Cerebellar nuclear complex (tissue), 1 donor: ENCODE measurements around the gene SSBP4.

ENCODE experiments used
- DNase-seq, 2 experiments: peaks; one replicate each; lab custom pipeline; 2025; lab: John Stamatoyannopoulos, UW

Gene SSBP4

DNA sequence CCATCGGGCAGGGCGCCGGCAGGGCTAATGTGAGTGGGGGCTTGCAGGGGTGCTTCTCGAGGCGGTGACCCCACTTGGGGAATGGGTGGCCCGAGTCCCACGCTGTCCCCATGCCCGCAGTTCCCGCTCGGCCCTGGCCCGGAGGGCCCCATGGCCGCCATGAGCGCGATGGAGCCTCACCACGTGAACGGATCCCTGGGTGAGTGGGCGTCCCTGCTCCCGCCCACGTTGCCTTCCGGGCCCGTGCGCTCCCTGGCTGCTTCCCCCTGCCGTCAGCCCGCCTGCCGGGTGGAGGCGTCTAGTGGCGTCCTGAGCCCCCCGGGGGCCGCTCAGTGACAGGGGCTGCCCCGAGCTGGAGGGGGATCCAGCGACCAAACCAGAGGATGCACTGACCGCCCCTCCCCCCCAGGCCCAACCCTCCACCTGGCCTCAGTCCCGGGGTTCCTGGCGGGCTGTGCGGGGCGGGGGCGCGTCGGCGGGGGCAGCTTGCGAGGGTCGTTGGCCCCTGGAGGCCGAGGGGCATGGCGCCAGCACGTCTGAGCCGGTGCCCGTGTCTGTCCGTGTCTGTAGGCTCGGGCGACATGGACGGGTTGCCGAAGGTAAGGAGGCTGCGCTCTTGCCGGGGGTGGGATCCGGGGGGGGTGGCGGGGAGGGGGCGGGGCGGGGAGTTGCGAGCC, 14.0 kb downstream of the SSBP4 start:
- no peak for DNase-seq

DNA sequence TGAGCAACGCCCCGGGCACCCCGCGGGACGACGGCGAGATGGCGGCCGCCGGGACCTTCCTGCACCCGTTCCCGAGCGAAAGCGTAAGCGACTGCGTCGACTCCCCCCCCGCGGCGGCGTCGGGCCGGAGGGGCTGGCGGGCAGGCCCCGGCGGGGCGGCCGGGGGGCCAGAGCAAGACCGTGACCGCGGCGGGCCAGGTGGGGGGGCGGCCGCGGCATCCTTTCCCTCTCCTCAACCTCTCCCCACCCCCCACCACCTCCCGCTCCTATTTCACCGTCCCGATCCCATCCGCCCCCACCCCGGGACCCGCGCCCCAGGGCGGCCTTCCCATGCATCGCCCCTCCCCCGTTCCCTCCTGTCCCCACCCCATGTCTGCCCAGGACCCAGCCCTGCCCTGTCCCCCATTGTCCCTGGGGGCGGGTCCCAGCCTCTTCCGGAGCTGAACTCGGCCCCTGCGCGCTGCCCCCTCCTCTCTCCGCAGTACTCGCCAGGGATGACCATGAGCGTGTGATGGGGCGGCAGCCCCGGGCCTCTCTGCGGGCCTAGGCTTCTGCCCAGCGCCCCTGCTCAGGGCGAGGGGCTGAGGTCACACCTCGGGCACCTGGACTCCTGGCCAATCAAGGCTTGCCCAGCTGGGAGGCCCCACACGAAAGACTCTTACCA, 14.7 kb downstream of the SSBP4 start:
- DNase-seq = no peak

DNA sequence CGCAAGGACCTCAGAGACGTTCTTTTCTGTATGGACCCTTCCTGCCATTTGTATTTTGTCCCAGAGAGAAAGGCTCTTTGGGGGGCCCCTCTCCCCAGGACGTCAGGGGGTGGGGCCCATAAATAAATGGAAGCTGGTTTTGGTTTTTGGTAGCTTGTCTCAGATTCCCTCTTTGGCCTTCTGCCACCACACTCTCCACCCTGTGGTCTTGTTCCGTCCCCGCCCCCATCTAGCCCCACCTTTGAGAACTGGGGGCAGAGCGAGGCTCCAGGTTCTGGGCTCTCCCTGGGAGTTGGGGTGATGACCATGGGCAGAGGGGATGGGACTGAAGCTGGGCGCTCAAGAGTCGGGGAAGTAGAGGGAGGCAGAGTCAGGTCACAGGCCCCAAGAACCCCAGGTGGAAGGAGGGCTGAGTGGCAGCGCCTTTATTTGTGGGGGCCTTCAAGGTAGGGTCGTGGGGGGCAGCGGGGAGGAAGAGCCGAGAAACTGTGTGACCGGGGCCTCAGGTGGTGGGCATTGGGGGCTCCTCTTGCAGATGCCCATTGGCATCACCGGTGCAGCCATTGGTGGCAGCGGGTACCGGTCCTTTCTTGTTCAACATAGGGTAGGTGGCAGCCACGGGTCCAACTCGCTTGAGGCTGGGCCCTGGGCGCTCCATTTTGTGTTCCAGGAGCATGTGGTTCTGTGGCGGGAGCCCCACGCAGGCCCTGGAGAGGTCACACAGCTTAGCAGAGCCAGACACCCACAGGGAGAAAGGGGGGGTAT, 15.4 kb downstream of the SSBP4 start:
- DNase-seq = no peak

DNA sequence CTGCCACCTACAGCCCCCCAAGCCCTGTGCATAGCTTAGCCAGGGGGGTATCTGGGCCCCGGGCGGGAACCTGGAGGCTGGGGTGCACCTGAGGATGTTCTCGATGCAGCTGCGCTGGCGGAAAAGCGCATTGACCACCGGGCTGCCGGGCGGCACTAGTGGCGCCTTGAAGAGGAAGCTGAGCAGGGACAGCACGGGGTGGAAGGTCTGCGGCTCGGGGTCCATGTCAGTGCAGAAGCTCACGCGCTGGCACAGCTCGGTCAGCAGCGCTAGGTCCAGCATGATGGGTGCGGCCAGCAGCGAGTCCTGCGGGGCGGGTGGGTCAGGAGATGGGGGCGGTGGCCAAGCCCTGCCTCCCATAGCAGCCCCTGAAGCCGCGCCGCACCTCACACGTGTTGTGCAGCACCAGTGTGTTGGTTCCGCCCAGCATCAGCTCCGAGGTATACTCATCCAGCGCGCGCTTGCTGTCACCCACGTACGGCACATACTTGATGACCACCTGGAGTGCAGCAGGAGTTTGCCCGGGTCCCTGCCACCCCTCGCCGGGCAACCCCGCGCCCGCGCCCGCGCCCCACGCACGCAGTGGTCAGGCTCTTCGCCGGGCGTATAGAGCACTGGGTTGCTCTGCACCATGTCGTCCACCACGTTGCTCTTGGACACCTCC, 16.1 kb downstream of the SSBP4 start:
- DNase-seq = no peak

DNA sequence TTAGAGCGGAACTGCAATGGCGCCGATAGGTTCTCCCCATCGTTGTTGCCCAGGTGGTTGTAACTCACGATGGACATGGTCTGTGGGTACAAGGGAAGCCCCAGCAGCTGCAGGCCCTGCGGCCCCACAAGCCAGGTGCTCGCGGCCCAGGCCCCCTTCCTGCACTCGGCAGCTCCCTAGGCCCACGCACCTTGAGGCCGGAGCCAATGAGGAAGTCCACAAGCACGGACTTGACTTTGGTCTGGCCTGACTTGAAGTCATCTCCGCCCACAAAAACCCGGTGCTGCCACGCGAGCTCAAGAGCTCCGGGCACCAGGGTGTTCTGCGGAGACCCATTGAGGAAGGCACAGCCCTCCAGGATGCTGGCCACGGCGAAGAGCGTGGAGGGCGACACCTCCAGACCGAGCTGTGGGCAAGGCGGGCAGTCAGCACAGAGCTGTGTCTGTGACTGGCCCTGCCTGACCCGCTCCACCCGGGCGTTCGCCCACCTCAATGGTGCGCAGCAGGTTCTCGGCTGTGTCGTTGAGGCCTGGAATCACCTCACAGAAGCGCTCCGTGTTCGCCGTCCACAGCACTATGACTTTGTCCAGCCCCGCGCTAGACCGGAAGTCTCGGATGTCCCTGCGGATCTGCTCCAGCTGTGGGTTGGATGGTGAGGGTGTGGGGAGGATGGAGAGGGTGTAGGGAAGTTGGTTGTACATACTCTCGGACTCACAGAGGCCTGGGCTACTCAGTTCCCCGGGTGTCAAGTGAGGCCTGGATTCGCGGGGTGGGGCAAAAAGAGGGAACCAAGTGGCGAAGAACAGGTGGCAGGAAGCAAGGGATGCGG, 16.9 kb downstream of the SSBP4 start:
- DNase-seq = no peak

DNA sequence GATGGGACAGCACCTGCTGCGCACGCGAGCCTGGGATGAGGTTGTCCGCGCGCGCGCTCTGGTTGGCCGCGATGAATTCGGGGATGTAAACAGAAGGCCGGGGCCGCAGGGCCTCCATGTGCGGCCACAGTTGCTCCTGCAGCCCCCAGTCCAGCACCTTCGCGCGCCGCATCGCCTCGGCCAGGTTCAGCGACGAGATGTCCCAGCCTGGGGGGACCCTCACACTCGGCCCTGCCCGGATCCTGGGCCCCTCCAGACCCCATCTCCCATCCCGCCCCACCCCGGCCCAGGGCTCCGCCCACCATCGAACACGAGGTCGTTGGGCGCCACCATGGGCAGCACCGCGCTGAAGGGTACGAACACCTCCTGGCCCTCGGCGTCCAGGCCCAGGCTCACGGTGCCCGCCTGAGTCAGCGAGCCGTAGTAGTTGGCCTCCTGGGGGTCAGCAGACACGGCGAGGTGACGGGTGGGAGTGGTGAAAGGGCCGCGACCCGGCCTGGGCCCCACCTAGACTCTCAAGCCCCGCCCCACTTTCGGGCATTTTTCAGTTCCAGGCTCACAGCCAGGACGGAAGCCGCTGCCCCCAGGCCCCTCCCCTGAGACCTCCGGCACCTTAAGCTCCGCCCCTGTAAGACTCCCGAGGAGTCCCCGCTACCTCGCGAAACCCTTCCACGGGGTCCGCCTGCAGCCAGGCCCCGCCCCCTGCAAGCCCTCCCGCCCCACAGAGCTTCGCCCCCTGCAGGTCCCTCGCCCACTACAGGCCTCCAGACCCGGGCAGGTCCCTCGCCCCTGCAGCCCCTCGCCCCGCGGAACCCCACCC, 17.7 kb downstream of the SSBP4 start:
- no peak for DNase-seq

DNA sequence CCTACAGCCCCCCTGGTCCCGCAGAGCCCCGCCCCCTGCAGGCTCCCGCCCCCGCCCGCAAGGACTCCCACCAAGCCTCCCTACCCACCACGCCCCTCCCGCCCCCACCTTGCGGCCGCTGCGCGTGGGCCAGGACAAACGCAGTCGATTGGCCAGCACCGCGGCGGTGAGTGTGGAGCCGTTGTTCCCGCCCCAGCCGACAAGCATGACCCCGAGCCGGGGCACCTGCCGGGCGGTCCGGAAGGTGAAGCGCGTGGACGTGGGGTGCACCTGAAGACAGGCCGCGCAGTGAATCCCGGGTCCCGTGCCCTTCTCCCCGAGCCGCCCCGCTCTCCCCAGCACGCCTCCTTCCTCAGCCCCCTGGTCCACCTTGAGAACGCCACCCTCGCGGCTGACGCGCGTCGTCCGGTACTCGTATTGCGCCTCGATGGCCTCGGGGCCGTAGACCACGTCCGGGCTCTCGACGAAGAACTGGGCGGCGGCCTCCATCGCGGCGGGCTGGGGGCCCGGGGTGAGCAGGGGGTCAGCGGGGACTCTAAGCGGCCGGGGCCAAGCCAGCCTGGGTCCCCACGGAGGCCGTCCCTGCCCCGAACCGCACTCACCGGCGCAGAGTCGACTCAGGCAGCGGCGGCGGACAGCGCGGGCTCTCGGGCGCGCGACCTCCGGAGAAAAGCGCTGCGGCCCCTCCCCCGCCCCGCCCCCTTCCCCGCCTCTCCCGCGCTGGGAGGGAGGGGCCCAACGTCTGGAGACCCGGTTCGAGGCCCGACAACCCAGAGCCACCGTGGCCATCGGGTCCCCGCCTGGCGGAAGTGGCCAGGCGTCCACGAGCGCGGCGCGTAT, 18.5 kb downstream of the SSBP4 start, which contains the start of gene ISYNA1:
Gene ISYNA1 (minus strand): TSS at position 643 of the 840 bp plus-strand sequence. CDS start 154 bp downstream, at position 489.
- no peak for DNase-seq

DNA sequence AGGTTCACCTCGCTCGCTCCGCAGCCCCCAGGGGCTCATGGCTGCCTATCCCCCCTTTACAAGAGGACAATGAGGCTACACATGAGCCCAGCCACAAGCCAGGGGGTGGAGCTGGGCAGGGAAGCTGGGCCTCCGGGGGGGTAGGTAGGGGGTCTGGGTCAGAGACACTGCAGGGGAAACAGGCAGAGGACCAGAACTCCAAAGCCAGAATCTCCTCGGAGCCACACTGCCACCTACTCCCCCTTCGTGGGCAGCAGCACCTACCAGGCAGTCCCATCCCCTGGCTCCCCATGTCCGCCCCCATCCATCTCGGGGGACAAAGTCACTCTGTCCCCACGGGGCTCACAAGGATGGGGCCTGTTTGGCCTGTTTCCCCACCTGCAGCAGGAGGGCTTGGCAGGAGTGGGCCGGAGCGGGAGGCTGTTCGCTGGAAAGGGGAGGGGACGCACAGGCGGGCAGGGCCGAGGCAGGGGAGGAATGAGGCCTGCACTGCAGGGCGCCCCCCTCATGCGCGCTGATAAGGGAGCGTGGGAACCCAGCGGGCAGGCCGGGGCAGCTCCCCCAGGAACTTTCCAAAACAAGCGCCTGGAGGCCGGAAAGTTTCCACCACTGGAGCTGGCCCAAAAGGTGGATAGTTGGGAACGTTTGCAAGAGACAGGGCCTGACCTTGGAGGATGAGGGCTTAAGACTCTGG, 19.3 kb downstream of the SSBP4 start:
- no peak for DNase-seq

DNA sequence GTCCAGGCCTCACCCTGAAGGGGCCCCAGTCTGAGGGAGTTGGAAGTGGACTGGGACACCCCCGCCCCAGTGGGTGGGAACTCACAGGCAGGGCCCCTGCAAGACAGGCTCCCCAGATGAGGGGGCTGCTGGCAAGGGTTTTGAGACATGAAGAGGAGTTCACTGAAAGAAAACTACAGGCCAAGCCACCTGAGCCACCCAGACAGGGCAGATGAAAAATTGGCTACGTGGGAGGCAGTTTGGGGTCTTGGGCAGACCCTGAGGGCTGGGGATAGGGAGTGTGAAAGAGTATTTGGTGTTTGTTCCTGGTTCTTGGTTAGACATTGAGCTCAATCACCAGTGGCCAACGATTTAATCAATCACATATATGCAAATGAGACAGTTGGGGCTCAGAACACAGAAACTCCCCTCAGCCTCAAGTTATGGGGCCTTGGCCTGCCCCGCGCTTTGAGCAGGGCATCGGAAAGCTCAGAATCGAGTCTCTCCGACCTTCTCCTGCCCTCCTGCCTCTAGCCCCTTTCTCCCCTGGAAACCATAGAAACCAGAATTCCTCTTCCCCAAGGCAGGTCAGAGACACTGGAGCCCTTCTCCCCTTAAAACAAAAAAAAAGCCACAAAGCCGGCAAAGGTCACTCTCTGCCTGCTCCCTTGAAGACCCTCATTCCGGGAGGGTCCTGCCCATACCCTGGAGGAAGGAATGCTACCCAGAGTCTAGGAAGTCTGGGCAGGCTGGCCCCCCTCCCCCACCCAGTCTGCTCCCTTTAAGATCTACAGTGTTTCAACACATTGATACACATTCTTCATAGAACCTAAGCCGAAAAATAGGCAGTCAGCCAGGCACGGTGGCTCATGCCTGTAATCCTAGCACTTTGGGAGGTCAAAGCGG, 20.1 kb downstream of the SSBP4 start:
- DNase-seq = no peak

DNA sequence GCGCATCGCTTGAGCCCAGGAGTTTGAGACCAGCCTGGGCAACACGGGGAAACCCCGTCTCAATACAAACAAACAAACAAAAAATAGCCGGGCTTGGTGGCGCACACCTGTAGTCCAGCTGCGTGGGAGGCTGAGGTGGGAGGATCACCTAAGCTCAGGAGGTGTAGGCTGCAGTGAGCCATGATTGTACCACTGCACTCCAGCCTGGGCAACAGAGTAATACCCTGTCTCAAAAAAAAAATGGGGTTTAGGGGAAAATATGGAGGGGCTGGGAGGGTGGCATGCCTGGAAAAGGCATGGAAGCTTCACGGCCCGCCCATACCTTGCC, 20.7 kb downstream of the SSBP4 start:
- DNase-seq = no peak

DNA sequence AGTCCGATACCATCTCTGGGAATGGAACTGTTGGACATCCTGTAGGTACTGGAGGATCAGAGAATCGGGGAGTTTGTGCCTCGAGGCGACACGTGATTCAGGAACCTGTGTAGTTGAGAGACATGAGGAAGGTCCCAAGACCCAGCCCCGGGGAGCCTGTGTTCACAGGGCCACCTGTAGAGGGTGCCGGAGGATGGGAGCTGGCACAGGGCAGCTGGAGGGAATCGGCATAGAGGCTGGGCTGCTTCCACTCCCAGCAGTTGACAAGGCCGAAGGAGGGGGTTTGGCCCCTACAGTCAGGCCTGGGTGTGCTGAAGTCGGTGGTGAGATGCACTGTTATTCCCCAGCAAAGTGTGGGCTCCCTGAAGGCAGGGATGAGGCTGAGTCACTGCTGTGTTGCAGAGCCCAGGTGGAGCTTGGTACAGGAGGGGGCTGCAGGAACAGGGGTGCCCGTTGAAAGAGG, 21.2 kb downstream of the SSBP4 start:
- no peak for DNase-seq

DNA sequence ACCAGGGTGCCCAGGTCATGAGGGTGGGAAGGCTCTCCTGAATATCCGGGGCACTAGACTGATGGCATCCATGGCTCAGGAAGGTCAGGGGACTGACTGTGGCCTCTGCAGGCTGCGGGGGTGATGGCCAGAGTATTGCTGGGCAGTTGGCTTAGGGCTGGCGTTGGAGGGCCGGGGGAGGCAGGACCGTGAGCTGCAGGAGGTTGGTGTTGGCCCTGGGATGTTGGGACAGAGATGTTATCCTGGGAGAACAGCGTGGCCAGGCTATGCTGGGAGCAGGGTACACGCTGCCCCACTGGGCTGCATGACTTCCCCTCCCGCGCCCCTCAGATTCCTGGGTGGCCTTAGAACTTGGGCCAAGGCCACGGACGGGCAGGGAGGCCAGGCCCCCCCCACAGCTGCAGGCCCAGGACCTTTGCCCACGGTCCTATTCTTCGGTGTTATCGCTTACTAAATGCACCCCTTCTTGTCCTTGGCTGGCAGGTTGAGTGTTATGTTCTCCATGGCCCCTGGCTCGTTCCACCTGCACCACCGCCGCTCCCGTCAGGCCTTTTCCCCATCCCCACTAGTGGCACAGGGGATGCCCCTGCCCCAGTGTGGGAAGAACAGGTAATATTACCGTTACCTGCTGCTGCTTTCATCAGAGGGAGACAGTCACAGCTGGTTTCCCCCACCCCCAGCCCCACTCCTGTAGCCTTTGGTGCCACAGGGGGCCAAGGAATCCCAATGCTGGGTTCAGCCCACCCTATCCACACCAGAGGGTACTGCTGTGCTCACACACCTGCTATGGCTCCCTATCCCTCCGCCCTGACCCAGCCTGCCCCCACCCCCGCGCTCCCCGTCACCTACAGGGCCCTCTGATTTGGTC, 22.0 kb downstream of the SSBP4 start:
- no peak for DNase-seq

DNA sequence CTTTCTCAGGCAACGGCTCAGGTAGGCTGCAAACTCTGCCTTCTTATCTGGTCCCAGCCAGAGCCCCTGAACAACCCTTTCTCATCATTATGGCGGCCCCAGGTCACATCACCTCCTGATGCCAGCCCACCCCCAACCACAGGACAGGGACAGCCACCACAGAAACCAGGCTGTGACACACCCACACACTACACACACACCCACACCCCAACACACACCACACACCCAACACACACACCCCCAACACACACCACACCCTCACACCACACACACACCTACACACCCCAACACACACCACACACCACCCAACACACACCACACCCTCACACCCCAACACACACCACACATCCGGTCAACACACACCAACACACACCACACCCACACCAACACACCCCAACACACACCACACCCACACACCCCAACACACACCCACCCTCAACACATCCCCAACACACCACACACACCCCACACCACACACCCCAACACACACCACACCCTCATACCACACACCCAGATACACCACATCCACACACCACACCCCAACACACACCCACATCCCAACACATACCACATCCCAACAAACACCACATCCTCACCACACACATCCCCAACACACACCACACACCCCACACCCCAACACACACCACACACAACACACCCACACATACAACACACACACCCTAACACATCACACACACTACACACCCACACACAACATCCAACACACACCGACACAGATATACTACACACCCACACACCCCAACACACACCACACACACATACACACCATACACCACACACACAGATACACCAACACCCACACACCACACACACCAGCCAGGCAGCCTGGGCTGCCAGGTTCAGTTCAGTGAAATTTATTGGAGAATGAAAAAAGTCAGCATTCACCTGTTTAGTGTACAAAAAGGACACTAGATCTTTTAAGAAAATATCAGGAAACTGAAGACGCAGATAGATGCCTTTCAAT, 22.9 kb downstream of the SSBP4 start:
- DNase-seq = no peak

DNA sequence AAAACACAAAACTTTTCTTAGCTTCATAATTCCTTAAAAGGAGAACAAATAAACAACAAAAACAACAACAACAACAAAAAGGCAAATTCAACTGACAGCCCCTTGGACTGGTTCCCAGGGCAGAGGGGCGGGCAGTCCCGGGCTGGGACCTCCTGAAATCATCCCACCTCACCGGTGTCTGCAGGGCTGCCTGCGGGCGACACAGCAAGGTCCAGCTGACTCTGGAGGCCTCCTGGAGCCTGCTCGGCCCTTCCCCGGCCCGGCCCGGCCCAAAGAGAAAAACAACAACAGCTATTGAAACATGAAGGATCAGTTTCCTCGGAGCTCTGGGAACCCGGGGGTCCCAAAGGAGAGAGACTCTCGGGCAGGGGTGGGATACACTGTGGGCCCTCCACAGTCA, 23.7 kb downstream of the SSBP4 start:
- no peak for DNase-seq

DNA sequence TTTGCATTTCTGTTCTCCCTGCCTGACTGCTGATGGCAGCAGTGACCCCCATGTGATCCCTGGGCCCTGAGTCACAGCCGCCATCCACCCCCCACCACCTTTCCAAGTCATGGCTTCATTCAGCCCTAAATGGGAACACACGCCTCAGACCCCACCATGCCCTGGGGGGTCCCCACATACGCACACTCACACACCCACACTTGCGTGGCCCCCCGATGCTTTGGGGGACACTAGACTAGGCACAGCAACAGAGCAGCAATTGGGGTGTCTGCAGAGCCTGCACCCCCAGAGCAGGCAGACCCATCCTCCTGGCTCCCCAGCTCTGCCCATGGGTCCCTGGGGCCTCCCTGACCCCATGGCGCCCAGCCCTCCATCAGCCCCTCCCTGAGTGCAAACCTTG, 24.2 kb downstream of the SSBP4 start:
- no peak for DNase-seq

DNA sequence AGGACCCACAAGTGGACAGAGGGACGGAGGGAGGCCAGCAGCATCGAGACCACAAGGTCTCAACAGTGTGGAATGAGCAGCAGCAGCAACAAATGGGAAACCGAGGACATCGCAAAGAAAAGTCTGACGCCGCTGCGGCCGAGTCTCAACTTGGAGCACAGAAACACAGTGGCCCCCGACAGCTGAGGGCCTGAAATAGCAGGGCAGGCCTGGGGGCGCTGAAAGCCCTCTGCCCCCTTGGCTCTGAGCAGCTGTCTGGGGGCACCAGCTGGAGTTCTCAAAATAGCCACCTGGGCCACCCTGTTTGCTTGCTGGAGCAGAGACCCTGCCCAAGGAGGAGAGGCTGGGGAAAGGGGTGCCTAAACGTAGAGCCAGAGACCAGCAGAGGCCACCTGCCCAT, 24.6 kb downstream of the SSBP4 start:
- DNase-seq = no peak
